AG04449 (cell line): ENCODE results near the gene CIDEA.

Experiments used
- CTCF ChIA-PET: fragments of 350-600 bp; formaldehyde crosslinking; extraction: SDS; loops from one replicate; lab custom pipeline; 2021; ENCODE audit warnings: antibody characterized with exemption; lab: Yijun Ruan, JAX
- POLR2A ChIA-PET: fragments of 400-600, 350-600 bp; formaldehyde crosslinking; extraction: SDS; loops from one replicate; lab custom pipeline; 2020; ENCODE audit warnings: antibody characterized with exemption, inconsistent platforms; lab: Yijun Ruan, JAX
- DNase-seq: peaks from one replicate; pipeline ENCODE4 v3.0.0-alpha.2; 2010; ENCODE audit warnings: low read depth, low spot score
- H3K4me3 ChIP-seq: 2 replicates; pipeline ENCODE4 v1.5.1; 2011; ENCODE audit warnings: low read depth, mild to moderate bottlenecking, control low read depth, low read length
- CTCF ChIP-seq: IDR thresholded peaks from one replicate; pipeline ENCODE4 v1.5.1; 2011; ENCODE audit warnings: mild to moderate bottlenecking, moderate library complexity, low read length, control low read depth, inconsistent platforms; ENCODE audit not compliant: insufficient read depth; ENCODE audit errors: missing control alignments

The CIDEA gene

GRCh38 chr18:12307701-12308385 lies 53.7 kb downstream of the CIDEA start, which contains the start of gene TUBB6:
Gene TUBB6 (plus strand): TSS chr18:12308241. CDS start chr18:12308293, 52 bp downstream.
- POLR2A ChIA-PET: interaction anchor here (0.6 to 6.0 kb wide), 11 partner anchors 11 to 69 kb away, joined by 3 to 69 read pairs (median 7); partner anchors contain the start of gene AFG3L2
- CTCF ChIA-PET: interaction anchor here (1.0 to 6.4 kb wide), 9 partner anchors 11 to 36 kb away, joined by 3 to 39 read pairs (median 8); no protein-coding TSS in a partner anchor
- TF ChIP-seq CTCF: peak; percentile 19
- peak within 1 kb of the TSS; percentile 93 for H3K4me3 ChIP-seq
- DNase-seq: no peak

DNA sequence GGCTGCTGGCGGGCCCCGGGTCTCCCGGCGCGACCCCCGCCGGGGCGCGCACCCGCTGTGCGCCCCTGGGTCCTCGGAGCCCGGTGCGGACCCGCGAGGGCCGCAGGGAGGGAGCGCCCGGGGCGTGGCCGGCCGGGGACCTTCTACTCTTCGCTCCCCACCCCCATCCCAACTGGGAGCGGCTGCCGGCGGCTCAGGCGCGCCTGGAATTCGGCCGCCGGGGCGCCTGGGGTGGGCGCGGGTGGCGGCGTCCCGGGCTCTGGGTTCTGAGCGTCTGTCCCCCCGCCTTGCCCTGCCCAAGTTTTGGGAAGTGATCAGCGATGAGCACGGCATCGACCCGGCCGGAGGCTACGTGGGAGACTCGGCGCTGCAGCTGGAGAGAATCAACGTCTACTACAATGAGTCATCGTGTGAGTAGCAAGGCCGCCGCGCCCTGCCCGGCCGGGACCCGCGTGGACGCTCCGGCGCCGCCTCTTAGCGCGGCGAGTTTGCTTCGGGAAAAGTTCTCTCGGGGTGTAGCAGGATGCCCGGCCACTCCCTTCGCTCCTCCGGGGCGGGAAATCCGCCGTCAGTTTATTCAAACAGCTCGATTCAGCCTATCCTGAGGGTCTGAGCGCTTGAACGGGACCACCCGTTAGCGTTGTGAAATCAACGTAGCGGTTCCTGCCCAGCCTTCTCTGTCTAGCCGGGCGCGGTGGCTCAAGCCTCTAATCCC lies 54.4 kb downstream of the CIDEA start:
- no peak for DNase-seq
- ChIA-PET POLR2A (interaction anchor here (0.6 to 6.0 kb wide), 7 partner anchors 11 to 56 kb away, joined by 3 to 69 read pairs (median 50); no protein-coding TSS in a partner anchor), CTCF (interaction anchor here (0.9 to 8.8 kb wide), 6 partner anchors 10 to 36 kb away, joined by 3 to 79 read pairs (median 12); no protein-coding TSS in a partner anchor)
- TF ChIP-seq CTCF: no peak
- H3K4me3 ChIP-seq: peak overlapping the region; percentile 93

DNA sequence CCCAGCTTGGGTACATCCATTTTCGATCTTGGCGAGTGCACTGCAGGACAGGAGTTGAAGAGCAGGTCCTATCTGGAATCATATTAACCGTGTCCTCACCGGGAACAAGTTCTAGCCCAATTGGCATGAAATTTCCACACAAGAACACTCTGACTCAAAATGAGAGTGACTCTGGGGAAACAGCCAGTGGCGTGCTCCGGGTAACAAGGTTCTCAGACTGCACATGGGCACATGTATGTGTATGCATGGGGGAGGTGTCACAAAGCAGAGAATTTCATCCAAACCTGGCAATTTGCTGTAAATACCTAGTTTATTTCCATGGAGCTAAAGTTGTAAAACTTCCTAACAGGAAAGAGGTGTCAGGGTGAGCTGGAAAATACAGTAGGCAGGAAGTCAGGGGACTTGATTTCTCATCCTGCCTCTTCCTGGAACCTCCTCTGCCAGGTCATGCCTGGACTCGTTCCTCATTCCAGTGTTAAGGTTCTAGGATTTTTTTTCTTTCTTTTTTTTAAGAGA lies 55.6 kb downstream of the CIDEA start:
- ChIA-PET CTCF (interaction anchor here (0.9 to 8.8 kb wide), 7 partner anchors 18 to 38 kb away, joined by 3 to 79 read pairs (median 4); no protein-coding TSS in a partner anchor), POLR2A (interaction anchor here (0.7 to 6.0 kb wide), 6 partner anchors 9 to 30 kb away, joined by 3 to 69 read pairs (median 54); no protein-coding TSS in a partner anchor)
- no peak for DNase-seq
- H3K4me3 ChIP-seq: peak overlapping the region; percentile 93
- TF ChIP-seq CTCF: no peak

- peak overlapping the region; percentile 28 for H3K4me3 ChIP-seq
- TF ChIP-seq CTCF: no peak
- no peak for DNase-seq
- CTCF ChIA-PET: interaction anchor here (0.6 to 8.8 kb wide), 7 partner anchors 17 to 616 kb away, joined by 3 to 79 read pairs (median 5); no protein-coding TSS in a partner anchor
- POLR2A ChIA-PET: interaction anchor here (4.4 to 6.0 kb wide), 5 partner anchors 8 to 31 kb away, joined by 32 to 69 read pairs (median 59); no protein-coding TSS in a partner anchor
These were observed 56.6 kb downstream of the CIDEA start for GRCh38 chr18:12310762-12311161.

DNA sequence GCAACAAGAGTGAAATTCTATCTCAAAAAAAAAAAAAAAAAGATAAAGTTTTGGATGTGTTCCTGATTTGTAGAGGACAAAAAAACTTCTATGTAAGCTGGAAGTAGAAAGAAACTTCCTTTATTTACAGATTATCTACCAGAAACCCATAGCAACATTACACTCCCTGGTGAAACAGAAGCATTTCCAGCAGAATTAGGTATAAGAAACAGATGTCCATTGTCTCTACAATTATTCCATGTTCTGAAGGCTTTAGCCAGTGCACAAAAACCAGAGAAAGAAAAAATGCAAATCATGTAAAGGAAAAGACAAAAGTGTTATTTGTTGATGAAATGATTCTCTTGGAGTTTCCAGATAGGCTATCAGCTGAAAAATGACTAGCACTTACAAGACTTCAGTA lies 58.8 kb downstream of the CIDEA start:
- CTCF ChIA-PET: interaction anchor here (2.2 to 8.8 kb wide), 3 partner anchors 11 to 41 kb away, joined by 11 to 79 read pairs (median 29); no protein-coding TSS in a partner anchor
- no peak for TF ChIP-seq CTCF
- no peak for DNase-seq
- H3K4me3 ChIP-seq: no peak overlapping the region
- POLR2A ChIA-PET: no interaction called here
